Stomach smooth muscle (tissue), 2 donors: ENCODE data around the gene ARHGEF10L.

Experiments used
- H3K27ac ChIP-seq: one replicate; pipeline ENCODE4 v1.7.0; 2013; ENCODE audit warnings: mild to moderate bottlenecking, low read length, inconsistent platforms
- H3K27me3 ChIP-seq, 2 donors: one replicate each; pipeline ENCODE4 v1.7.0; 2013; ENCODE audit warnings: low read length in 2 of 2; ENCODE audit not compliant: insufficient read depth in 2 of 2, control insufficient read depth in 1 of 2
- H3K36me3 ChIP-seq, 2 donors: one replicate each; pipeline ENCODE4 v1.7.0; 2013; ENCODE audit warnings: low read length in 2 of 2; ENCODE audit not compliant: control insufficient read depth in 2 of 2, insufficient read depth in 2 of 2
- H3K4me1 ChIP-seq: one replicate; pipeline ENCODE4 v1.7.0; 2013; ENCODE audit warnings: low read length; ENCODE audit not compliant: control insufficient read depth, insufficient read depth
- H3K4me3 ChIP-seq, 2 donors: one replicate each; pipeline ENCODE4 v1.7.0; 2013; ENCODE audit warnings: low read length in 2 of 2
- H3K9ac ChIP-seq, 2 donors: one replicate each; pipeline ENCODE4 v1.7.0; 2013; ENCODE audit warnings: low read length in 2 of 2, mild to moderate bottlenecking in 1 of 2
- H3K9me3 ChIP-seq, 2 donors: one replicate each; pipeline ENCODE4 v1.7.0; 2013; ENCODE audit warnings: low read length in 2 of 2; ENCODE audit not compliant: control insufficient read depth in 2 of 2
- donor health status: healthy.
- donor health status: Pancreatic carcinoma.

The ARHGEF10L gene

DNA sequence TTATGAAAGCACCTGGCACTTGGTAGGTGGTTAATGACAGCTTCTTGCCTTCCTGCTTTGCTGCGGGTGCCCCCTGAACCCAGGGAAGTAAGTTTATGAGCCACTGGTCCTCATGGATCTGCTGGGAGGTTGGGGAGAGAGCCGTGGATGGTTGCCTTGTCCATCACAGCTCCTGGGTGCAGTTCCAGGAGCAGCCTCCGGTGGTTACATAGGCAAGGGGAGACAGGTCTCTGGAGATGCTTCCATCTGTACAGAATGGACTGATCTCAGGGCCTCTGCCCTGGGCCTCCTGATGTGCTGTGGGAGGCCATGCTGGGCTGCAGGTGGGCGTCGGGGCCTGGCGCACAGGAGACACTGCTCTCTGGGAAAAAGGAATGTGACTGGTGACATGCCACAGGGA, 31.6 kb upstream of the ARHGEF10L start:
- Histone ChIP-seq H3K4me3 (no peak overlapping the region), H3K4me1 (peaks cover 4% of the 10 kb centered on the region), H3K9me3 (no peaks in the 10 kb centered on the region), H3K27me3 (no peaks in the 10 kb centered on the region), H3K27ac (no peak overlapping the region), H3K36me3 (no peaks in the 10 kb centered on the region), H3K9ac (no peak overlapping the region)

GRCh38 chr1:17509363-17509762, 30.1 kb upstream of the ARHGEF10L start:
- Histone ChIP-seq H3K9me3 (no peaks in the 10 kb centered on the region), H3K4me3 (no peak overlapping the region), H3K27ac (no peak overlapping the region), H3K36me3 (no peaks in the 10 kb centered on the region), H3K27me3 (no peaks in the 10 kb centered on the region), H3K9ac (no peak overlapping the region), H3K4me1 (no peaks in the 10 kb centered on the region)

DNA sequence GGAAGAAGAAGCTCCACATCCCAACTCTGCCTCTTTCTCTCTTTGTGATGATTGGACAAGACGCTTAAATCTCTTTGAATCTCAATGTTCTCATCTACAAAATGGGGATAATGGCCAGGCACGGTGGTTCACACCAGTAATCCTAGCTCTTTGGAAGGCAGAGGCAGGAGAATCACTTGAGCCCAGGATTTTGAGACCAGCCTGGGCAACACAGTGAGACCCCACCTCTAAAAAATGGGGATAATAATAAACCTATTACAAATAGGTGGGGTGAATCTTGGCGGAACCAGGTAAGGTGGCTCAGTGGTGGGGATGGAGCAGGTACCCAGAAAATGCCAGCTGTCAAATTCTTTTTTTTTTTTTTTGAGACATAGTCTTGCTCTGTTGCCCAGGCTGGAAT, 29.4 kb upstream of the ARHGEF10L start:
- H3K4me3 ChIP-seq: no peak overlapping the region
- H3K27me3 ChIP-seq: no peaks in the 10 kb centered on the region
- H3K36me3 ChIP-seq: no peaks in the 10 kb centered on the region
- H3K9me3 ChIP-seq: no peaks in the 10 kb centered on the region
- no peak overlapping the region for H3K9ac ChIP-seq
- no peak overlapping the region for H3K27ac ChIP-seq
- H3K4me1 ChIP-seq: no peaks in the 10 kb centered on the region

DNA sequence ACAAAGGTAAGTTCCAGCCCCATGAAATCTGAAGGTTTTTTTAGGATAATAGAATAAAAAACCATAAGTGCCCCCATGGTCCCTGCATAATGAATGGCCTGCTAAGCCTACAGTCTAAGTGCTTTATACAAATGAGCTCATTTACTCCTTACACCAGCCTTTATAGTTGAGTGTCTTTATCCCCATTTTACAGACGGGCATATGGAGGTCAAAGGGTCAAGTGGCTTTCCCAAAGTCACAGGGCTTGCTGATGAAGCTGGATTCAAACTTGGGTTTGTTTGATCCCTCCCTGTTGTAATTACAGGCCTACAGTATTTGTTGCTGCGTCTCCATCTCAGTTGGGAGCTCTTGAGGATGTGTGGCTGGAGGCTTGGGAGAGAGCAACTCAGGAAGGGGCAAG, 28.3 kb upstream of the ARHGEF10L start:
- no peaks in the 10 kb centered on the region for H3K4me1 ChIP-seq
- H3K9me3 ChIP-seq: no peaks in the 10 kb centered on the region
- no peak overlapping the region for H3K4me3 ChIP-seq
- no peak overlapping the region for H3K9ac ChIP-seq
- no peaks in the 10 kb centered on the region for H3K36me3 ChIP-seq
- H3K27me3 ChIP-seq: no peaks in the 10 kb centered on the region
- H3K27ac ChIP-seq: no peak overlapping the region

DNA sequence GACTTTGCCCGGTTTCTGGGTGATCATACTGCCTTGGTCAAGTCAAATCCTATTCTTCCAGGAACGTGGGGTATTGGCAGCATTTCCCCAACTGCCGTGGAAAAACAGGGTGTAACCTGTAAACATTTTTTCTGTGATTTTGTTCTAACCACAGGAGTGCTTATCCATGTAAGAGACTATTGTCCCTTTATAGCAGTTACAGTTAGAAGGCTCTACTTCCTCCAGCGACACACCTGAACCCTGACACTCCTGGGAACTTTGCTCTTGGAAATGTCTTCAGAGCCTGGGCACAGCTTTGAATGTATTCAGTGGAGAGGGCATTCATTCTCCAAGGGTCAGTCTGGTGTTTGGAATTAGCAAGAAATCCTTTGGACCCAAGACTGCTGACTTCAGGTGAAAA, 26.4 kb upstream of the ARHGEF10L start:
- H3K9ac ChIP-seq: no peak overlapping the region
- H3K4me3 ChIP-seq: no peak overlapping the region
- H3K27ac ChIP-seq: no peak overlapping the region
- peaks cover 4% of the 10 kb centered on the region for H3K4me1 ChIP-seq
- H3K36me3 ChIP-seq: no peaks in the 10 kb centered on the region
- no peaks in the 10 kb centered on the region for H3K9me3 ChIP-seq
- no peaks in the 10 kb centered on the region for H3K27me3 ChIP-seq

DNA sequence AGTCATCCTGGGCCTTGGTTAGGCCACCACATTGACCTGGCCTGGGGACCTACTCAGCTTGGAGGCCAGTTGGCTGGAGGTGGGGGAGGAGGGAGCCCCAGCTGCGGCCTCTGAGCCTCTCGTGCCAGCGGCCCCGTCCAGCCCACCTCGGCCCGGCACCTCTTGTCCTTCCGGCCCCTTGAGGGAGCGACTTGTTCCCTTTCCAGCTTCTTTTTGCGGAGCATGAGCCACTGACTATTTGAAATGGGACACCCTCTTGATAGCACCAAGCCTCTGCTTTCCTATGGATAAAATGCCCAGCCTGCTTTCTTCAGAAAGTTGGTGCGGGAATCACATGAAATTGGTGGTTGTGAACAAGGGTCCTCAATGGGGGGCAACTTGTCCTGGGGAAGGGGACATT, 24.7 kb upstream of the ARHGEF10L start:
- H3K9ac ChIP-seq: no peak overlapping the region
- H3K36me3 ChIP-seq: no peaks in the 10 kb centered on the region
- H3K9me3 ChIP-seq: no peaks in the 10 kb centered on the region
- no peak overlapping the region for H3K4me3 ChIP-seq
- H3K4me1 ChIP-seq: peaks cover 4% of the 10 kb centered on the region
- no peak overlapping the region for H3K27ac ChIP-seq
- no peaks in the 10 kb centered on the region for H3K27me3 ChIP-seq

GRCh38 chr1:17515902-17516301, 23.6 kb upstream of the ARHGEF10L start:
- no peak overlapping the region for H3K4me3 ChIP-seq
- no peaks in the 10 kb centered on the region for H3K36me3 ChIP-seq
- H3K9me3 ChIP-seq: no peaks in the 10 kb centered on the region
- no peaks in the 10 kb centered on the region for H3K27me3 ChIP-seq
- H3K4me1 ChIP-seq: peaks cover 4% of the 10 kb centered on the region
- no peak overlapping the region for H3K9ac ChIP-seq
- no peak overlapping the region for H3K27ac ChIP-seq

DNA sequence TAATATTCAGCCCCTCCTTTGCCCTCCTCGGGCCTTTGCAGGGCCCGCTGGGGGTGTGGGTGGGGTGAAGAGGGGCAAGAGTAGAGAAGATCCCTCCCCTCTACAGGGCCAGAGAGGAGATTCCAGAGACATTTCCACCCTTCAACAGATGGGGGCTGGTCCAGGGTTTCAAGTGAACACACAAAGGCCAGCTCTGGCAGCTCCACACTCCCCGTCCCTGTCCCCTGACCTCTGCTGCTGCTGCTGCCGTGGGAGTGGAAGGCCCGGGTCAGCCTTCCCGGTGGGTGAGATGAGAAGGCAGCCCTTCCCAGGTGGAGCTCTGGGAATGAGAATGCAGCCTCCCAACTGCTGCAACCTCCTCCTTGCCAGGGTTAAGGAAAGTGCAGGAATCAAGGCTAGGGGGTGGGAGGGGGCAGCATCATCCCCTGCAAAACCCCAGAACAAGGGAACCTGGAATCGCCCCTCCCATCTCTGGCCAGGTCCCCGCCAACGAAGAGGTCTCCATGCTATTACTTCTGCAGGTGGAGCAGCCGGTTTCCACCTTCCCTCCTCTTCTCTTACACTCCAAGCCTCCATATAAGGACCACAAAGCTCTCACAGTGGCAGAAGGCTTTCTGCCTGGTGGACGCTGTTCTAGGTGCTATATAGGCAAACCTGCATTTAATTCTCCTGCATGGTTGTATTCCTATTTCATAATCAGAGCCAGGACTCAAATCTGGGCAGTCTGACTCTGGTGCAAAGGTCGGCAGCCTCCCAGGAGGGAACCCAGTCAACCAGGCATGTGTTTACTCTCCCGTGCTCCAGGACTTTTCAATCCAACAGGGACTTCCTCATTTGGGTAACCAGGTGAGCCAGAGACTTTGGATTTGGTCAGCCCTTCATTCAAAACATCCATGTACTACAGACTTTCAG, 22.9 kb upstream of the ARHGEF10L start:
- no peaks in the 10 kb centered on the region for H3K36me3 ChIP-seq
- H3K27me3 ChIP-seq: no peaks in the 10 kb centered on the region
- peaks cover 4% of the 10 kb centered on the region for H3K4me1 ChIP-seq
- no peaks in the 10 kb centered on the region for H3K9me3 ChIP-seq
- no peak overlapping the region for H3K27ac ChIP-seq
- no peak overlapping the region for H3K4me3 ChIP-seq
- no peak overlapping the region for H3K9ac ChIP-seq

- no peak overlapping the region for H3K9ac ChIP-seq
- H3K27ac ChIP-seq: no peak overlapping the region
- no peak overlapping the region for H3K4me3 ChIP-seq
These were observed 19.5 kb upstream of the ARHGEF10L start for GRCh38 chr1:17520041-17520440.

DNA sequence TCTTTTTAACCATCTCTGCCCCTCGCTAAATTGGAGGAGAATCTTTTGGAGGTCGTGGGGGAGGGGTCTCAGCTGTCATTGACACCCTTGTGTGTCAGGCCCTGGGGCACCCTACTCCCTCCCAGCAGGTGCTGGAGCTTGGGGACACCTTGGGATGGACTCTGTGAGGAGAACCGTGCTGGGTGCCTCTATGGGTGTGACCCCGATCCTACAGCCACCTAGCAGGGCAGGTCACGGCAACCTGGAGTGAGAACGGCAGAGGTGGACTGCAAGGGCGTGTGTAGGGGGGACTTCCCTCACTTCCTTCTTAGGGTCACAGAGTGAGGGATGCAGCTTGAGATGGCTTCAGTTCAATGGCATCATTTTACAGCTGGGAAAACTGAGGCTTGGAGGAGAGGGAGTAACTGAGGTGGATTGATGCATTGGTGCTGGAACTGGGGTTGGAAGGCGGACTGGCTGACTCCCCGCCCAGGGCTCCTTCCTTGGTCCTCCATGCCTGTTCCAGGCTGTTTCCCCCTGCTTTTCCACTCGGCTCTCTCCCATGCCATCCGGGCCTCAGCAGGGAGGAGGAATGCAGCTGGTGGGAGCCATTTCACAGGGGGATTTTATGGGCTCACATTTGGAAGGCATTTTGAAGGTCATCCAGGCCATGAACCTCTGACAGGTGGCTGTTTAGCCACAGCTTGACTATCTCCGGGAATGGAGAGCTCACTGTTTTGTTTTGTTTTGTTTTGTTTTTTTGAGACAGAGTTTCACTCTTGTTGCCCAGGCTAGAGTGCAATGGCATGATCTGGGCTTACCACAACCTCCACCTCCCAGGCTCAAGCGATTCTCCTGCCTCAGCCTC, 18.8 kb upstream of the ARHGEF10L start:
- no peaks in the 10 kb centered on the region for H3K27me3 ChIP-seq
- no peaks in the 10 kb centered on the region for H3K9me3 ChIP-seq
- no peak overlapping the region for H3K27ac ChIP-seq
- H3K9ac ChIP-seq: no peak overlapping the region
- no peak overlapping the region for H3K4me3 ChIP-seq
- H3K36me3 ChIP-seq: no peaks in the 10 kb centered on the region
- H3K4me1 ChIP-seq: peaks cover 4% of the 10 kb centered on the region

More at GRCh38 chr1:17520041-17520440, 19.5 kb upstream of the ARHGEF10L start:
- Histone ChIP-seq H3K4me1 (peaks cover 4% of the 10 kb centered on the region), H3K27me3 (no peaks in the 10 kb centered on the region), H3K36me3 (no peaks in the 10 kb centered on the region), H3K9me3 (no peaks in the 10 kb centered on the region)
